PC-9 (cell line): ENCODE results near the gene CRACR2A.

ENCODE experiments used
- EZH2 ChIP-seq: fragments of 200-600 bp; sonication (generic); IDR thresholded peaks from 2 replicates; pipeline ENCODE4 v1.8.0; 2017; ENCODE audit warnings: antibody characterized with exemption, low read depth
- TF ChIP-seq, protein P1 (sequence below): fragments of 200-600 bp; sonication (generic); conservative IDR thresholded peaks from 2 replicates; pipeline ENCODE4 v1.6.1; 2017; ENCODE audit warnings: mixed run types, antibody characterized with exemption, mild to moderate bottlenecking, moderate library complexity

DNA sequence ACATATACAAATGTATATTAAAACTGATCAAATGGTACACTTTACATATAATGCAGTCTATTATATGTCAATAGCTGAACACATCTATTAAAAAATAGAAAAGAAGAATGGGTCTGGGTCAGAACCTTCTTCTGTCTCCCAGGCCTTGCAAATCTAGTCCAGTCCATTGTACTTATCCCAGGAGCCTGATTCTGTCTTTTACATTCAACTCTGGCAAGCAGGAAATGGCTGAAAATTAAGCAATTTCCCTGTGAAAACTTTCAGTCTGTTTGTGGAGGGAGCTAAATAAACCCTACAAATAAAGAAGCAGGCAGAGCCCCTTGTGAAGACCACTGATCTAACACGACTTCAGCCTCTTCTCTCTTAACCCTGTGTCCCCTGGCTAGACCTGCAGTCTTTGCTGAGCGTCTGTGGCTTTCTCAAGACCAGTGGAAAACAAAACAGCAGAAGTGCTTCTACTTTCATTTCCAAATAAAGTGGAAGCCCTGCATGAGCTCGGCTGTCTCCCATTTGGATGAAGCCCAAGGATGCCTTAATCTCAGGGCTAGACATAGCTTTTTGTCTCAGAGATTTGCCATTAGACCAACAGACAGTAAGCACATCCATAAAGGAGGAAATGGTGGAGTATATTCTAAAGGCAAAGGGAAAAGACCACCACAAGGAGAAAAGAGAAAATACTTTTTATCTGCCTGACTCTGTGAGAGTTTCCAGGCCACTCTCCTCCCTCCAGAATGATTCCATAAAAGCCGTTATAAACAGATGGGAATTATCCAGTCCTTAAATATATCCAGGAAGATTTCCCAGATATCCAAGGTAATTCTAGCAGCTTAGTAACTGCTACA is 48.2 kb downstream of the CRACR2A start:
- TF ChIP-seq, protein P1, sequence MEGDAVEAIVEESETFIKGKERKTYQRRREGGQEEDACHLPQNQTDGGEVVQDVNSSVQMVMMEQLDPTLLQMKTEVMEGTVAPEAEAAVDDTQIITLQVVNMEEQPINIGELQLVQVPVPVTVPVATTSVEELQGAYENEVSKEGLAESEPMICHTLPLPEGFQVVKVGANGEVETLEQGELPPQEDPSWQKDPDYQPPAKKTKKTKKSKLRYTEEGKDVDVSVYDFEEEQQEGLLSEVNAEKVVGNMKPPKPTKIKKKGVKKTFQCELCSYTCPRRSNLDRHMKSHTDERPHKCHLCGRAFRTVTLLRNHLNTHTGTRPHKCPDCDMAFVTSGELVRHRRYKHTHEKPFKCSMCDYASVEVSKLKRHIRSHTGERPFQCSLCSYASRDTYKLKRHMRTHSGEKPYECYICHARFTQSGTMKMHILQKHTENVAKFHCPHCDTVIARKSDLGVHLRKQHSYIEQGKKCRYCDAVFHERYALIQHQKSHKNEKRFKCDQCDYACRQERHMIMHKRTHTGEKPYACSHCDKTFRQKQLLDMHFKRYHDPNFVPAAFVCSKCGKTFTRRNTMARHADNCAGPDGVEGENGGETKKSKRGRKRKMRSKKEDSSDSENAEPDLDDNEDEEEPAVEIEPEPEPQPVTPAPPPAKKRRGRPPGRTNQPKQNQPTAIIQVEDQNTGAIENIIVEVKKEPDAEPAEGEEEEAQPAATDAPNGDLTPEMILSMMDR: no peak
- TF ChIP-seq EZH2: no peak
